Measurements from ENCODE around the gene PTPN20.

The PTPN20 gene

GRCh38 chr10:47037654-47038425 lies 126.6 kb downstream of the PTPN20 start:
- Histone ChIP-seq H3K27me3 (ENCODE audit: insufficient read depth, low read length, poor library complexity, severe bottlenecking) (no peaks in the 10 kb centered on the region), H3K79me2 (ENCODE audit: insufficient read depth, low read length) (no peaks in the 10 kb centered on the region), H3K9ac (ENCODE audit: low read depth, low read length, poor library complexity, severe bottlenecking) (no peak overlapping the region), H3K9me2 (replicated peaks; ENCODE audit: low read depth, low read length) (no peaks in the 10 kb centered on the region), H2AFZ (ENCODE audit: low read length) (no peak overlapping the region), H3K4me2 (ENCODE audit: low read depth, low read length, poor library complexity, severe bottlenecking) (no peak overlapping the region), H4K20me1 (ENCODE audit: insufficient read depth, low read length, poor library complexity, severe bottlenecking) (no peaks in the 10 kb centered on the region), H3K4me1 (ENCODE audit: insufficient read depth, low read length, poor library complexity, severe bottlenecking) (no peaks in the 10 kb centered on the region), H3K4me3 (ENCODE audit: low read length, poor library complexity, severe bottlenecking) (no peak overlapping the region), H3K36me3 (ENCODE audit: insufficient read depth, low read length) (no peaks in the 10 kb centered on the region), H3K9me3 (ENCODE audit: insufficient read depth, low read depth, low read length) (no peaks in the 10 kb centered on the region), H3F3A (ENCODE audit: low read depth) (no peaks in the 10 kb centered on the region)
- TF ChIP-seq EZH2phosphoT487 (IDR thresholded peaks at IDR 0.05; ENCODE audit: borderline replicate concordance) (no peak), CTCF (conservative IDR thresholded peaks at IDR 0.05; ENCODE audit: low read length) (no peak)

- Histone ChIP-seq H3K9me3 (ENCODE audit: insufficient read depth, low read depth, low read length) (no peaks in the 10 kb centered on the region), H3K4me1 (ENCODE audit: insufficient read depth, low read length, poor library complexity, severe bottlenecking) (no peaks in the 10 kb centered on the region), H3K9me2 (replicated peaks; ENCODE audit: low read depth, low read length) (no peaks in the 10 kb centered on the region), H3K79me2 (ENCODE audit: insufficient read depth, low read length) (no peaks in the 10 kb centered on the region), H3K36me3 (ENCODE audit: insufficient read depth, low read length) (no peaks in the 10 kb centered on the region), H3K9ac (ENCODE audit: low read depth, low read length, poor library complexity, severe bottlenecking) (no peak overlapping the region), H4K20me1 (ENCODE audit: insufficient read depth, low read length, poor library complexity, severe bottlenecking) (no peaks in the 10 kb centered on the region), H3K27me3 (ENCODE audit: insufficient read depth, low read length, poor library complexity, severe bottlenecking) (no peaks in the 10 kb centered on the region), H3F3A (ENCODE audit: low read depth) (no peaks in the 10 kb centered on the region), H2AFZ (ENCODE audit: low read length) (no peak overlapping the region), H3K4me2 (ENCODE audit: low read depth, low read length, poor library complexity, severe bottlenecking) (no peak overlapping the region), H3K4me3 (ENCODE audit: low read length, poor library complexity, severe bottlenecking) (no peak overlapping the region)
- TF ChIP-seq EZH2phosphoT487 (IDR thresholded peaks at IDR 0.05; ENCODE audit: borderline replicate concordance): no peak
- TF ChIP-seq CTCF (conservative IDR thresholded peaks at IDR 0.05; ENCODE audit: low read length): no peak
Observed at GRCh38 chr10:47038881-47039561, 127.8 kb downstream of the PTPN20 start.

- no peaks in the 10 kb centered on the region for H3K9me2 ChIP-seq (replicated peaks; ENCODE audit: low read depth, low read length)
- no peak overlapping the region for H2AFZ ChIP-seq (ENCODE audit: low read length)
- no peak overlapping the region for H3K9ac ChIP-seq (ENCODE audit: low read depth, low read length, poor library complexity, severe bottlenecking)
- H4K20me1 ChIP-seq (ENCODE audit: insufficient read depth, low read length, poor library complexity, severe bottlenecking): no peaks in the 10 kb centered on the region
- no peaks in the 10 kb centered on the region for H3K9me3 ChIP-seq (ENCODE audit: insufficient read depth, low read depth, low read length)
- H3K36me3 ChIP-seq (ENCODE audit: insufficient read depth, low read length): no peaks in the 10 kb centered on the region
- TF ChIP-seq EZH2phosphoT487 (IDR thresholded peaks at IDR 0.05; ENCODE audit: borderline replicate concordance) (no peak), CTCF (conservative IDR thresholded peaks at IDR 0.05; ENCODE audit: low read length) (no peak)
- H3K4me1 ChIP-seq (ENCODE audit: insufficient read depth, low read length, poor library complexity, severe bottlenecking): no peaks in the 10 kb centered on the region
- H3K4me3 ChIP-seq (ENCODE audit: low read length, poor library complexity, severe bottlenecking): no peak overlapping the region
- H3K27me3 ChIP-seq (ENCODE audit: insufficient read depth, low read length, poor library complexity, severe bottlenecking): no peaks in the 10 kb centered on the region
- H3K4me2 ChIP-seq (ENCODE audit: low read depth, low read length, poor library complexity, severe bottlenecking): no peak overlapping the region
- no peaks in the 10 kb centered on the region for H3F3A ChIP-seq (ENCODE audit: low read depth)
- H3K79me2 ChIP-seq (ENCODE audit: insufficient read depth, low read length): no peaks in the 10 kb centered on the region
Observed at GRCh38 chr10:47039562-47039913, 128.3 kb downstream of the PTPN20 start.
